IMR-90 (cell line): ENCODE data around the gene ABHD2. TPM values are rescaled to one million over a fixed set of nuclear protein-coding genes. Genes with fewer than 3 reads are reported as not detected.

Experiments
- ATAC-seq: fragments of 200-7000 bp; cut with Tn5 transposase; 2 replicates; pipeline ENCODE4 v1.9.1; 2020; ENCODE audit warnings: low read depth, mild to moderate bottlenecking, moderate library complexity
- BruUV-seq: library from RNA; stranded (reverse); fragments of 400-500 nt; replicated peaks from 2 replicates; lab custom pipeline; 2021; lab: Mats Ljungman, UMichigan
- CTCF ChIA-PET: fragments of 300-600 bp; formaldehyde crosslinking; extraction: SDS; loops from one replicate; lab custom pipeline; 2021; ENCODE audit warnings: antibody characterized with exemption; lab: Yijun Ruan, JAX
- POLR2A ChIA-PET: fragments of 300-600 bp; sonication (Branson Sonifier 250); formaldehyde crosslinking; loops from one replicate; lab custom pipeline; 2022; ENCODE audit warnings: antibody characterized with exemption; ENCODE audit not compliant: unreplicated experiment; lab: Charles Lee
- DNase-seq: peaks from one replicate; pipeline ENCODE4 v3.0.0; 2013
- H2AFZ ChIP-seq: replicated peaks from 2 replicates; pipeline ENCODE3; 2013; ENCODE audit warnings: low read length, mild to moderate bottlenecking; ENCODE audit not compliant: poor library complexity
- H2AK5ac ChIP-seq: 2 replicates; pipeline ENCODE4 v1.6.1; 2013; ENCODE audit warnings: low read depth, low read length, inconsistent platforms
- H2AK9ac ChIP-seq: replicated peaks from 2 replicates; pipeline ENCODE3; 2013; ENCODE audit warnings: mild to moderate bottlenecking, low read depth, low read length, moderate library complexity; ENCODE audit not compliant: poor library complexity
- H2BK120ac ChIP-seq: 2 replicates; pipeline ENCODE4 v1.6.1; 2013; ENCODE audit warnings: low read depth, low read length, inconsistent platforms
- H2BK15ac ChIP-seq: 3 replicates; pipeline ENCODE4 v1.6.1; 2013; ENCODE audit warnings: low read depth, low read length, inconsistent platforms
- H2BK20ac ChIP-seq: 2 replicates; pipeline ENCODE4 v1.6.1; 2013; ENCODE audit warnings: low read depth, mild to moderate bottlenecking, inconsistent platforms, low read length, moderate library complexity
- H2BK5ac ChIP-seq: 2 replicates; pipeline ENCODE4 v1.6.1; 2013; ENCODE audit warnings: mild to moderate bottlenecking, low read depth, low read length, inconsistent platforms; ENCODE audit not compliant: poor library complexity, severe bottlenecking
- H3K14ac ChIP-seq: replicated peaks from 2 replicates; pipeline ENCODE4 v1.6.1; 2013; ENCODE audit warnings: low read depth, low read length, inconsistent platforms
- H3K18ac ChIP-seq: 2 replicates; pipeline ENCODE4 v1.6.1; 2013; ENCODE audit warnings: low read depth, low read length, control low read depth
- H3K23ac ChIP-seq: 2 replicates; pipeline ENCODE4 v1.6.1; 2013; ENCODE audit warnings: low read depth, low read length, inconsistent platforms
- H3K27ac ChIP-seq: 2 replicates; pipeline ENCODE4 v1.5.1; 2013; ENCODE audit warnings: mild to moderate bottlenecking, control low read depth, low read length; ENCODE audit not compliant: insufficient read depth
- H3K27me3 ChIP-seq: 2 replicates; pipeline ENCODE4 v1.6.1; 2013; ENCODE audit warnings: low read length; ENCODE audit not compliant: control insufficient read depth, insufficient read depth
- H3K36me3 ChIP-seq: 2 replicates; pipeline ENCODE4 v1.6.1; 2013; ENCODE audit warnings: low read length, mixed read lengths; ENCODE audit not compliant: control insufficient read depth, insufficient read depth
- H3K4ac ChIP-seq: 2 replicates; pipeline ENCODE4 v1.6.1; 2013; ENCODE audit warnings: low read depth, low read length, inconsistent platforms
- H3K4me1 ChIP-seq: 2 replicates; pipeline ENCODE4 v1.6.1; 2013; ENCODE audit warnings: low read length, mixed read lengths; ENCODE audit not compliant: control insufficient read depth, insufficient read depth
- H3K4me2 ChIP-seq: 2 replicates; pipeline ENCODE4 v1.6.1; 2013; ENCODE audit warnings: low read depth, mild to moderate bottlenecking, control low read depth, low read length, moderate library complexity
- H3K4me3 ChIP-seq: 2 replicates; pipeline ENCODE4 v1.5.1; 2013; ENCODE audit warnings: low read depth, mild to moderate bottlenecking, control low read depth, low read length, moderate library complexity; ENCODE audit not compliant: insufficient read depth
- H3K56ac ChIP-seq: 2 replicates; pipeline ENCODE4 v1.6.1; 2013; ENCODE audit warnings: low read length, inconsistent platforms; ENCODE audit not compliant: insufficient read depth; ENCODE audit errors: extremely low read depth
- H3K79me1 ChIP-seq, 2 experiments: 2 replicates each; pipeline ENCODE4 v1.6.1; 2013; ENCODE audit warnings: low read length in 2 of 2, inconsistent platforms in 1 of 2, low read depth in 1 of 2
- H3K9ac ChIP-seq: 2 replicates; pipeline ENCODE4 v1.6.1; 2013; ENCODE audit warnings: low read depth, low read length, control low read depth
- H3K9me1 ChIP-seq: 2 replicates; pipeline ENCODE4 v1.6.1; 2013; ENCODE audit warnings: low read length, inconsistent platforms; ENCODE audit not compliant: insufficient read depth
- H3K9me3 ChIP-seq: 2 replicates; pipeline ENCODE4 v1.6.1; 2013; ENCODE audit warnings: low read length; ENCODE audit not compliant: control insufficient read depth, insufficient read depth
- H4K20me1 ChIP-seq: 2 replicates; pipeline ENCODE4 v1.6.1; 2013; ENCODE audit warnings: low read length, inconsistent platforms; ENCODE audit not compliant: insufficient read depth
- H4K5ac ChIP-seq: 2 replicates; pipeline ENCODE4 v1.6.1; 2013; ENCODE audit warnings: mild to moderate bottlenecking, low read depth, low read length, control low read depth
- H4K8ac ChIP-seq, 2 experiments: 2 replicates each; pipeline ENCODE4 v1.6.1; 2013; ENCODE audit warnings: low read depth in 2 of 2, low read length in 2 of 2, control low read depth in 1 of 2, inconsistent platforms in 1 of 2
- H4K91ac ChIP-seq: 2 replicates; pipeline ENCODE4 v1.6.1; 2013; ENCODE audit warnings: low read depth, low read length, inconsistent platforms; ENCODE audit not compliant: insufficient read depth
- BHLHE40 ChIP-seq: fragments of 150-350 bp; IDR thresholded peaks from 2 replicates; pipeline ENCODE4 v1.6.1; 2016; ENCODE audit warnings: mild to moderate bottlenecking, low read depth, low read length
- CEBPB ChIP-seq: IDR thresholded peaks from 2 replicates; pipeline ENCODE4 v1.6.1; 2012; ENCODE audit warnings: low read depth, low read length, improper control_type of control experiment
- CHD1 ChIP-seq: IDR thresholded peaks from 2 replicates; pipeline ENCODE4 v1.6.1; 2012; ENCODE audit warnings: low read depth, low read length, improper control_type of control experiment
- FOS ChIP-seq: fragments of 150-350 bp; IDR thresholded peaks from 2 replicates; pipeline ENCODE4 v1.6.1; 2016; ENCODE audit warnings: low read depth, low read length
- MAFK ChIP-seq: IDR thresholded peaks from 2 replicates; pipeline ENCODE4 v1.6.1; 2012; ENCODE audit warnings: low read depth, low read length, improper control_type of control experiment
- MAZ ChIP-seq: IDR thresholded peaks from 2 replicates; pipeline ENCODE4 v1.6.1; 2012; ENCODE audit warnings: low read depth, mild to moderate bottlenecking, low read length, improper control_type of control experiment, moderate library complexity, borderline replicate concordance
- MXI1 ChIP-seq: IDR thresholded peaks from 2 replicates; pipeline ENCODE4 v1.6.1; 2012; ENCODE audit warnings: low read depth, mild to moderate bottlenecking, low read length, moderate library complexity, borderline replicate concordance
- NFE2L2 ChIP-seq: fragments of 150-350 bp; IDR thresholded peaks from 2 replicates; pipeline ENCODE4 v1.6.1; 2016; ENCODE audit warnings: low read depth, mild to moderate bottlenecking, low read length
- POLR2A ChIP-seq: IDR thresholded peaks from 2 replicates; pipeline ENCODE4 v1.6.1; 2012; ENCODE audit warnings: mild to moderate bottlenecking, low read depth, low read length
- RAD21 ChIP-seq: IDR thresholded peaks from 2 replicates; pipeline ENCODE4 v1.6.1; 2012; ENCODE audit warnings: low read length, improper control_type of control experiment
- RCOR1 ChIP-seq: IDR thresholded peaks from 2 replicates; pipeline ENCODE4 v1.6.1; 2012; ENCODE audit warnings: mild to moderate bottlenecking, low read length, improper control_type of control experiment; ENCODE audit not compliant: insufficient replicate concordance
- RFX5 ChIP-seq: IDR thresholded peaks from 2 replicates; pipeline ENCODE4 v1.8.0; 2012; ENCODE audit warnings: low read depth, mild to moderate bottlenecking, low read length, moderate library complexity
- SMC3 ChIP-seq: fragments of 150-350 bp; IDR thresholded peaks from 2 replicates; pipeline ENCODE4 v1.6.1; 2016; ENCODE audit warnings: low read depth, mild to moderate bottlenecking, antibody characterized with exemption, low read length, moderate library complexity
- WGBS, 2 experiments: methylation state at CpG; one replicate each; pipeline versions ENCODE4 v1.1.5 to v1.1.7; 2013; ENCODE audit warnings: missing lambda C conversion rate in 2 of 2; ENCODE audit not compliant: insufficient read length in 1 of 2; ENCODE audit errors: extremely low coverage in 2 of 2; 5-methylcytosine and 5-hydroxymethylcytosine counted together
- dilution Hi-C: fragments of 300-500 bp; cut with HindIII; formaldehyde crosslinking; loops from one replicate; pipeline ENCODE4 v1.14.3; 2018; ENCODE audit warnings: low sequenced_read_pairs; ENCODE audit not compliant: unreplicated experiment
- in situ Hi-C: fragments of 300-500 bp; cut with MboI; formaldehyde crosslinking; loops from 3 replicates; pipeline ENCODE4 v1.14.3; 2019; ENCODE audit warnings: low sequenced_read_pairs, inconsistent platforms, mixed read lengths
- intact Hi-C: fragments of 100-400 bp; cut with micrococcal nuclease; formaldehyde crosslinking; loops from 2 replicates; pipeline ENCODE4 v1.10.0; 2022
- polyA plus RNA-seq, 3 experiments: library from polyadenylated mRNA; depleted of rRNA; stranded (reverse); fragments of >200 nt; gene quantifications; 2 replicates each; pipeline ENCODE4 v1.2.3, GENCODE V29; 2012; ENCODE audit warnings: low replicate concordance in 1 of 3
- total RNA-seq: library from RNA; depleted of rRNA; stranded (reverse); fragments of >200 nt; gene quantifications from 2 replicates; pipeline ENCODE4 v1.2.3, GENCODE V29; 2012
- TF ChIP-seq, protein P1 (sequence below): conservative IDR thresholded peaks from 2 replicates; pipeline ENCODE4 v1.5.1; 2012; ENCODE audit warnings: mild to moderate bottlenecking, low read depth, low read length, improper control_type of control experiment
- TF ChIP-seq, protein P2 (sequence below): fragments of 150-350 bp; IDR thresholded peaks from 2 replicates; pipeline ENCODE4 v1.6.1; 2017; ENCODE audit warnings: mild to moderate bottlenecking, antibody characterized with exemption, low read length, low read depth
- TF ChIP-seq, protein P3 (sequence below): fragments of 150-350 bp; IDR thresholded peaks from 2 replicates; pipeline ENCODE4 v1.6.1; 2016; ENCODE audit warnings: low read depth, mild to moderate bottlenecking, low read length, moderate library complexity, borderline replicate concordance

Gene ABHD2
- total and polyA plus RNA-seq, 2 of the 4 experiments (the other 2 are of a cell fraction): 31.2 to 62.9 TPM

DNA sequence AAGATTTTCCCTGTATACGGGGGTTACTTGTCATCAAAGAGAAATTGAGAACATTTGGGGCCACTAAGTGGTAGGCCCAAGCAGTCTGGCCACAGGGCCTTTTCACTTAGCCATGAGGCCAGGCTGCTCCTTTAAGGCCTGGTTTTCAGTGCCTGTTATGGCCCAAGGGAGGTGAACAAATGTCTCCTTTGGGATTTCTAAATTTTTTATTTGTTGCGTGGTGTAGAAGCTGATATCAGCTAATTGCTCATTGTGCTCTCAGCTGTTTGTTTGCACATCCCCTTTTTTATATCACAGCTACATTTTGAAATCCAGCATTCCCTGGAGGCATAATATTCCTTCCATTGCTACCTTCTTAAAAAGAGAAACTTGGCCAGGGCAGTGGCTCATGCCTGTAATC, 84.7 kb downstream of the ABHD2 start:
- dilution Hi-C loops: no loop called here
- DNase-seq: no peak

More for the DNA sequence above, 84.7 kb downstream of the ABHD2 start:
- ChIA-PET CTCF (interaction anchor here (2.6 kb wide), 1 partner anchor 115 kb away, joined by 20 read pairs; no protein-coding TSS in a partner anchor), POLR2A (no interaction called here)
- Histone ChIP-seq H3K14ac (no peak overlapping the region), H2AFZ (no peak overlapping the region), H3K4me2 (no peak overlapping the region), H4K91ac (no peak overlapping the region), H3K4ac (no peak overlapping the region), H3K9me3 (no peaks in the 10 kb centered on the region), H3K79me1 (peaks cover 14 to 27% of the 10 kb centered on the region in 2 experiments), H3K56ac (no peak overlapping the region), H4K20me1 (no peaks in the 10 kb centered on the region), H2BK5ac (no peak overlapping the region), H3K23ac (no peak overlapping the region), H2AK5ac (no peak overlapping the region), H2BK20ac (no peak overlapping the region), H3K4me1 (peaks cover 8% of the 10 kb centered on the region), H2AK9ac (no peak overlapping the region), H2BK15ac (no peak overlapping the region), H4K5ac (no peak overlapping the region), H3K18ac (no peak overlapping the region), H3K4me3 (no peak overlapping the region), H4K8ac (no peak overlapping the region), H3K9me1 (peaks cover 14% of the 10 kb centered on the region), H3K36me3 (peaks cover 14% of the 10 kb centered on the region), H3K27ac (no peak overlapping the region), H3K9ac (no peak overlapping the region), H2BK120ac (no peak overlapping the region), H3K27me3 (no peaks in the 10 kb centered on the region)
- no TSS peak for BruUV-seq
- intact Hi-C loops: no loop called here
- TF ChIP-seq BHLHE40 (no peak), MAFK (no peak), CHD1 (no peak), CEBPB (no peak), NFE2L2 (no peak), SMC3 (no peak), MAZ (no peak), RCOR1 (no peak), RFX5 (no peak), MXI1 (no peak), FOS (no peak), POLR2A (no peak), RAD21 (no peak)
- TF ChIP-seq, protein P1, sequence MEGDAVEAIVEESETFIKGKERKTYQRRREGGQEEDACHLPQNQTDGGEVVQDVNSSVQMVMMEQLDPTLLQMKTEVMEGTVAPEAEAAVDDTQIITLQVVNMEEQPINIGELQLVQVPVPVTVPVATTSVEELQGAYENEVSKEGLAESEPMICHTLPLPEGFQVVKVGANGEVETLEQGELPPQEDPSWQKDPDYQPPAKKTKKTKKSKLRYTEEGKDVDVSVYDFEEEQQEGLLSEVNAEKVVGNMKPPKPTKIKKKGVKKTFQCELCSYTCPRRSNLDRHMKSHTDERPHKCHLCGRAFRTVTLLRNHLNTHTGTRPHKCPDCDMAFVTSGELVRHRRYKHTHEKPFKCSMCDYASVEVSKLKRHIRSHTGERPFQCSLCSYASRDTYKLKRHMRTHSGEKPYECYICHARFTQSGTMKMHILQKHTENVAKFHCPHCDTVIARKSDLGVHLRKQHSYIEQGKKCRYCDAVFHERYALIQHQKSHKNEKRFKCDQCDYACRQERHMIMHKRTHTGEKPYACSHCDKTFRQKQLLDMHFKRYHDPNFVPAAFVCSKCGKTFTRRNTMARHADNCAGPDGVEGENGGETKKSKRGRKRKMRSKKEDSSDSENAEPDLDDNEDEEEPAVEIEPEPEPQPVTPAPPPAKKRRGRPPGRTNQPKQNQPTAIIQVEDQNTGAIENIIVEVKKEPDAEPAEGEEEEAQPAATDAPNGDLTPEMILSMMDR: no peak
- TF ChIP-seq, protein P2, sequence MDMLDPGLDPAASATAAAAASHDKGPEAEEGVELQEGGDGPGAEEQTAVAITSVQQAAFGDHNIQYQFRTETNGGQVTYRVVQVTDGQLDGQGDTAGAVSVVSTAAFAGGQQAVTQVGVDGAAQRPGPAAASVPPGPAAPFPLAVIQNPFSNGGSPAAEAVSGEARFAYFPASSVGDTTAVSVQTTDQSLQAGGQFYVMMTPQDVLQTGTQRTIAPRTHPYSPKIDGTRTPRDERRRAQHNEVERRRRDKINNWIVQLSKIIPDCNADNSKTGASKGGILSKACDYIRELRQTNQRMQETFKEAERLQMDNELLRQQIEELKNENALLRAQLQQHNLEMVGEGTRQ: no peak
- TF ChIP-seq, protein P3, sequence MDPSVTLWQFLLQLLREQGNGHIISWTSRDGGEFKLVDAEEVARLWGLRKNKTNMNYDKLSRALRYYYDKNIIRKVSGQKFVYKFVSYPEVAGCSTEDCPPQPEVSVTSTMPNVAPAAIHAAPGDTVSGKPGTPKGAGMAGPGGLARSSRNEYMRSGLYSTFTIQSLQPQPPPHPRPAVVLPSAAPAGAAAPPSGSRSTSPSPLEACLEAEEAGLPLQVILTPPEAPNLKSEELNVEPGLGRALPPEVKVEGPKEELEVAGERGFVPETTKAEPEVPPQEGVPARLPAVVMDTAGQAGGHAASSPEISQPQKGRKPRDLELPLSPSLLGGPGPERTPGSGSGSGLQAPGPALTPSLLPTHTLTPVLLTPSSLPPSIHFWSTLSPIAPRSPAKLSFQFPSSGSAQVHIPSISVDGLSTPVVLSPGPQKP: no peak
- in situ Hi-C loops: loop anchor here (25.0 kb wide), 1 partner anchor 511 kb away; no protein-coding TSS in a partner anchor
- ATAC-seq: no peak
- 100% methylated on average over 1 of the region's 2 CpGs; no CpG with 5 or more reads in 1 of the 2 experiments for WGBS, 2 experiments
